ENCODE results near the gene MEIS1. TPM values are rescaled to one million over a fixed set of nuclear protein-coding genes. Genes with fewer than 3 reads are reported as not detected.
"Not testable (repeated sequence)": the region's sequence is repeated elsewhere in the genome, so short reads cannot be mapped to it uniquely, and the experiment has no call there.

MEIS1 gene
- total and polyA plus RNA-seq, 2 donors (not counting 1 experiment from before 2014, with no cell fraction given) = 48.3 to 139 TPM

- H3K27me3 ChIP-seq (ENCODE audit: control insufficient read depth, insufficient read depth, low read length) = no peaks in the 10 kb centered on the region
- no peak overlapping the region for H3K27ac ChIP-seq (ENCODE audit: insufficient read depth, low read length)
- H3K4me2 ChIP-seq (ENCODE audit: extremely low read depth, insufficient read depth, low read length) = no peak overlapping the region
- no peak overlapping the region for H2AFZ ChIP-seq (ENCODE audit: low read length)
- no peak overlapping the region for H3K4me3 ChIP-seq (replicated peaks in 1 of 4; ENCODE audit: control extremely low read depth in 1 of 4, insufficient read depth in 1 of 4, low read depth in 3 of 4, low read length in 4 of 4)
- no peaks in the 10 kb centered on the region for H3K36me3 ChIP-seq (ENCODE audit: control insufficient read depth, insufficient read depth, low read length)
- H3K9me3 ChIP-seq (ENCODE audit: control insufficient read depth, insufficient read depth, low read depth, low read length) = no peaks in the 10 kb centered on the region
- DNase-seq (ENCODE audit: low read depth in 2 of 2) = no peak
- no peaks in the 10 kb centered on the region for H4K20me1 ChIP-seq (ENCODE audit: control insufficient read depth, extremely low read depth, insufficient read depth, low read length)
- H3K79me2 ChIP-seq (ENCODE audit: control insufficient read depth, insufficient read depth, low read length) = peaks cover 78% of the 10 kb centered on the region
- peaks cover 15% of the 10 kb centered on the region for H3K4me1 ChIP-seq (ENCODE audit: control insufficient read depth, extremely low read depth, insufficient read depth, low read length)
- no peak overlapping the region for H3K9ac ChIP-seq (ENCODE audit: insufficient read depth, low read length)
- no peak for TF ChIP-seq EZH2 (IDR thresholded peaks at IDR 0.05; ENCODE audit: low read length, missing control alignments)
These were observed 43.9 kb downstream of the MEIS1 start for GRCh38 chr2:66478731-66479316.

- no peak for TF ChIP-seq CTCF (conservative IDR thresholded peaks at IDR 0.05 in 1 of 2, IDR thresholded peaks at IDR 0.05 in 1 of 2; ENCODE audit: low read depth in 1 of 2, low read length in 2 of 2)
- no peak for TF ChIP-seq EZH2 (IDR thresholded peaks at IDR 0.05; ENCODE audit: low read length, missing control alignments)
- H3K27ac ChIP-seq (ENCODE audit: insufficient read depth, low read length) = peak overlapping the region; percentile 24
These were observed 46.2 kb downstream of the MEIS1 start for GRCh38 chr2:66481100-66481549.

GRCh38 chr2:66485252-66485651, 50.3 kb downstream of the MEIS1 start:
- DNase-seq (ENCODE audit: low read depth in 2 of 2); H3K36me3 ChIP-seq (ENCODE audit: control insufficient read depth, insufficient read depth, low read length); H3K4me2 ChIP-seq (ENCODE audit: extremely low read depth, insufficient read depth, low read length); H3K4me3 ChIP-seq (replicated peaks in 1 of 4; ENCODE audit: control extremely low read depth in 1 of 4, insufficient read depth in 1 of 4, low read depth in 3 of 4, low read length in 4 of 4); H3K27ac ChIP-seq (ENCODE audit: insufficient read depth, low read length); H4K20me1 ChIP-seq (ENCODE audit: control insufficient read depth, extremely low read depth, insufficient read depth, low read length); H2AFZ ChIP-seq (ENCODE audit: low read length); H3K27me3 ChIP-seq (ENCODE audit: control insufficient read depth, insufficient read depth, low read length); H3K4me1 ChIP-seq (ENCODE audit: control insufficient read depth, extremely low read depth, insufficient read depth, low read length); H3K9ac ChIP-seq (ENCODE audit: insufficient read depth, low read length); H3K9me3 ChIP-seq (ENCODE audit: control insufficient read depth, insufficient read depth, low read depth, low read length): not testable (repeated sequence)
- peaks cover 56% of the 10 kb centered on the region for H3K79me2 ChIP-seq (ENCODE audit: control insufficient read depth, insufficient read depth, low read length)

More at GRCh38 chr2:66481100-66481549, 46.2 kb downstream of the MEIS1 start:
- H4K20me1 ChIP-seq (ENCODE audit: control insufficient read depth, extremely low read depth, insufficient read depth, low read length) = no peaks in the 10 kb centered on the region
- H3K36me3 ChIP-seq (ENCODE audit: control insufficient read depth, insufficient read depth, low read length) = no peaks in the 10 kb centered on the region
- H3K4me3 ChIP-seq (replicated peaks in 1 of 4; ENCODE audit: control extremely low read depth in 1 of 4, insufficient read depth in 1 of 4, low read depth in 3 of 4, low read length in 4 of 4) = no peak overlapping the region
- H3K9me3 ChIP-seq (ENCODE audit: control insufficient read depth, insufficient read depth, low read depth, low read length) = no peaks in the 10 kb centered on the region
- no peaks in the 10 kb centered on the region for H3K27me3 ChIP-seq (ENCODE audit: control insufficient read depth, insufficient read depth, low read length)
- H3K4me2 ChIP-seq (ENCODE audit: extremely low read depth, insufficient read depth, low read length) = no peak overlapping the region
- H3K9ac ChIP-seq (ENCODE audit: insufficient read depth, low read length) = no peak overlapping the region
- H3K79me2 ChIP-seq (ENCODE audit: control insufficient read depth, insufficient read depth, low read length) = peaks cover 73% of the 10 kb centered on the region
- no peak overlapping the region for H2AFZ ChIP-seq (ENCODE audit: low read length)
- H3K4me1 ChIP-seq (ENCODE audit: control insufficient read depth, extremely low read depth, insufficient read depth, low read length) = peaks cover 15% of the 10 kb centered on the region
- peak; percentile 47 to 93 for DNase-seq (ENCODE audit: low read depth in 2 of 2)

- Histone ChIP-seq H2AFZ (ENCODE audit: low read length) (no peak overlapping the region), H3K79me2 (ENCODE audit: control insufficient read depth, insufficient read depth, low read length) (peaks cover 53% of the 10 kb centered on the region), H3K36me3 (ENCODE audit: control insufficient read depth, insufficient read depth, low read length) (peaks cover 3% of the 10 kb centered on the region), H3K9me3 (ENCODE audit: control insufficient read depth, insufficient read depth, low read depth, low read length) (no peaks in the 10 kb centered on the region), H3K9ac (ENCODE audit: insufficient read depth, low read length) (no peak overlapping the region), H3K4me2 (ENCODE audit: extremely low read depth, insufficient read depth, low read length) (no peak overlapping the region), H3K4me3 (replicated peaks in 1 of 4; ENCODE audit: control extremely low read depth in 1 of 4, insufficient read depth in 1 of 4, low read depth in 3 of 4, low read length in 4 of 4) (no peak overlapping the region), H3K27me3 (ENCODE audit: control insufficient read depth, insufficient read depth, low read length) (no peaks in the 10 kb centered on the region), H3K27ac (ENCODE audit: insufficient read depth, low read length) (no peak overlapping the region), H3K4me1 (ENCODE audit: control insufficient read depth, extremely low read depth, insufficient read depth, low read length) (peaks cover 6% of the 10 kb centered on the region), H4K20me1 (ENCODE audit: control insufficient read depth, extremely low read depth, insufficient read depth, low read length) (no peaks in the 10 kb centered on the region)
- no peak for DNase-seq (ENCODE audit: low read depth in 2 of 2)
- no peak for TF ChIP-seq EZH2 (IDR thresholded peaks at IDR 0.05; ENCODE audit: low read length, missing control alignments)
- TF ChIP-seq CTCF (conservative IDR thresholded peaks at IDR 0.05 in 1 of 2, IDR thresholded peaks at IDR 0.05 in 1 of 2; ENCODE audit: low read depth in 1 of 2, low read length in 2 of 2) = no peak
These were observed 54.0 kb downstream of the MEIS1 start for GRCh38 chr2:66488946-66489345.
